ENCODE measurements around the gene GRID1.
"Not testable (repeated sequence)": the region's sequence is repeated elsewhere in the genome, so short reads cannot be mapped to it uniquely, and the experiment has no call there.

GRID1 gene

GRCh38 chr10:86135191-86135590 is 231.4 kb downstream of the GRID1 start:
- DNase-seq (ENCODE audit: low read depth) = no peak

DNA sequence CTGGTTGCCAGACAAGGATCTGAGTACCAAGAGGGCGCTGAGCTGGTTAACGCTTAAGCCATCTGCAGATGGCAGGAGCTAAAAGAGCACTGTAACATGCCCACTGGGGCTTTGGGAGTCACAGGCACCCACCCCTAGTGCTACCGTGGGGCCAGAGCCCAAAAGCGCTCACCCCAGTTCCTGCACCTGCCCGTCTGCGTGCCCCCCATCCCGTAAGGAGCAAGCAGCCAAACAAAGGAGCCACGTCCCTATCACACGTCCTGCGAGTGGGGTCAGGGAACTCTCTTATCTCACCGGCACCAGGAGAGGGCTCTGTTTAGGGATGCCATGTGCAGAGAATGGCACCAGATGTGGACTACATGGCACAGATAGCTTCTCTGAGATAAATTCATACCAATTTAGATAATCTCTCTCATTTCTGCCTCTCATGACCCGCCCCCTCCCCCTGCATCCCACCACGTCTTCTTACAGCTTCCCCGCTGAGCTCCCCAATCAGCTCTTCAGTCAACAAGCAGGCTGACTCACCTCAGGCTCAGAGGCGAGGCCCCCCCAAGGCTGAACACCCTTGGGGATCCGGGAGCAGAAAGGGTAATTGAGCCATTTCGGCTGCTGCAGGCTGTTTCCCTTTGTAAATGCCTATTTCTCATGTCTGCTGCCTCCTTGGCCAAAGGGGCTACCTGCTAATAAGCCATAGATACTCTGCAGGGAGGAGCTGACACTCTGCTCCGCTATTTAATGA is 235.7 kb downstream of the GRID1 start:
- DNase-seq (ENCODE audit: low read depth) = no peak

DNA sequence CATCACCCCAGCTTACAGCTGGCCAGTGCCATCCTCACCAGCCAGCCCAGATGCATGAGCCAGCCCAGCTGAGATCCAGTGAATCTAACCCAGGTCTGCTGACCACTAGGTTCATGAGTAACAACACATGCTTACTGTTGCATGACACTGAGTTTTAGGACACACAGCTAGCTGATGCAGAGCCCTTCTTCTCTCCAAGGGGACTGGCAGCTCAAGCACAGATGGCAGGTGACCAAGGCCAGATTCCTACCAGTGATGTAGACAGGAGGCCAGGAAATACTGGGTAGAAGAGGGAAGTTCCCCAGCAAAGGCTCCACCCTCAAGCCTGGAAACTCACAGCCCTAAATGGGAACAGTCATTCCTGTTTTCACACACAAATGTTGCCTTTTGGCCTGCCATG is 236.6 kb downstream of the GRID1 start:
- no peak for DNase-seq (ENCODE audit: low read depth)

GRCh38 chr10:86128360-86128759 is 238.2 kb downstream of the GRID1 start:
- DNase-seq (ENCODE audit: low read depth) = no peak

GRCh38 chr10:86127274-86127819 is 239.2 kb downstream of the GRID1 start:
- DNase-seq (ENCODE audit: low read depth) = no peak

GRCh38 chr10:86124734-86125133 is 241.9 kb downstream of the GRID1 start:
- no peak for DNase-seq (ENCODE audit: low read depth)

GRCh38 chr10:86123715-86124114 is 242.9 kb downstream of the GRID1 start:
- no peak for DNase-seq (ENCODE audit: low read depth)

GRCh38 chr10:86123304-86123703 is 243.3 kb downstream of the GRID1 start:
- DNase-seq (ENCODE audit: low read depth) = no peak

GRCh38 chr10:86122646-86123045 is 243.9 kb downstream of the GRID1 start:
- no peak for DNase-seq (ENCODE audit: low read depth)

- DNase-seq (ENCODE audit: low read depth) = no peak
These were observed 245.4 kb downstream of the GRID1 start for GRCh38 chr10:86121200-86121599.

DNA sequence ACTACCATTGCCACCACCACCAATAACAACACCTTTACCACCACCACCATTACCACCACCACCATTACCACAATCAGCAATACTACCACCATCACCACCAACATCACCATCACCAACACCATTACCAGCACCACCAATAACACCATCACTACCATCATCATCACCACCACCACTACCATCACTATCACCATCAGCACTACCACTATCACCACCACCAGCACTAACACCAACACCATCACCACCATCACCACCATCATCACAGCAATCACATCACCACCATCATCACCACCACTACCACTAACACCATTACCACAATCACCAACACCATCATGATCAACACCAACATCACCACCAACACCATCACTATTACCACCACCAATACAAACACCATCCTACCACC is 249.5 kb downstream of the GRID1 start:
- DNase-seq (ENCODE audit: low read depth) = no peak

GRCh38 chr10:86113983-86114382 is 252.6 kb downstream of the GRID1 start:
- DNase-seq (ENCODE audit: low read depth) = no peak

DNA sequence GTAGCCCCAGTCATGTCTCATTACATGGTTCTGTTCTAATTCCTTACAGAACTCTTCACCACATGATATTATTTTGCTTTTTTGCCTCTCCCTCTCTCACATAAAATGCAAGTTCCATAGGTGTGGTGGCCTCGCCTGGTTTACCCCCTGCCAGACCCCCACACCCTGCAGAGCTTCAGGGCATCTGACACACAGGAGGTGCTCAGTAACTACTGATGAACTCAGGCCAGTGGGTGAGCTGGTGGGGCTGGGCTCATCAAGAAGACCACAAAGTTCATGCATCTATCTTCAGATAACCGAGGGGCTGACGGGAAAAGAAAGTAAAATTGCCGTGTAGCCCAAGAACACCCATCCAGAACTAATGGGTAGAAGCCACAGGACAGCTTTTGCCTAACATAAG is 253.1 kb downstream of the GRID1 start:
- no peak for DNase-seq (ENCODE audit: low read depth)

- DNase-seq (ENCODE audit: low read depth) = no peak
These were observed 253.6 kb downstream of the GRID1 start for GRCh38 chr10:86113044-86113443.

DNA sequence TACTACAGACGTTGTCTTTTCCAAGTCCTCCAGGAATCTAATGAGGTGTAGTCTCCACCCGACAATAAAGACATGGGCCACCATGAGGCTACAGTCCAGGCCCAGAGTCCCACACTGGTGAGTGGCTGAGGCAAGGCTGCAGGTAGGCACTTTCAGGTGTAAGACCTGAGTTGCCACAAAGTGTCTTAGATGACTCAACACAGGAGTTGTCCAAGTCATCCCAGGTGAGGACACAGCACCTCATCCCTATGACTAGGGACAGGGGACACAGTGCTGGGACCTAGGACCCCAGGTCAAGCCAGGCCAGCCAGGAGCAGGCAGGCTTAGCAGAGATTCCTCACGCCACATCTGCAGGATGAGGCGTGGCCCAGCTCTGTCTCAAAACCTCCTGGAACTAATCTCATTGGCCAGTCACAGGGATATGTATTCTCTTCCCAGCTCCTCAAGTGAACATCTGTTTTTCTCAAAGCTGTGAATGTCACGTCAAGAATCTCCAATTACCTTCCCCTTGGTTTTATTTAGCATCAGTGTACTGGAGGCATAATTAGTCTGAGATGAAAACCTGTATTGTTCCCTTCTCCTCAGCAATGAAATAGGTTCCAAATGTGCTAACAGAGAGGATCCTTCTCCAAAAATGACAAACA is 254.6 kb downstream of the GRID1 start:
- DNase-seq (ENCODE audit: low read depth) = no peak

DNA sequence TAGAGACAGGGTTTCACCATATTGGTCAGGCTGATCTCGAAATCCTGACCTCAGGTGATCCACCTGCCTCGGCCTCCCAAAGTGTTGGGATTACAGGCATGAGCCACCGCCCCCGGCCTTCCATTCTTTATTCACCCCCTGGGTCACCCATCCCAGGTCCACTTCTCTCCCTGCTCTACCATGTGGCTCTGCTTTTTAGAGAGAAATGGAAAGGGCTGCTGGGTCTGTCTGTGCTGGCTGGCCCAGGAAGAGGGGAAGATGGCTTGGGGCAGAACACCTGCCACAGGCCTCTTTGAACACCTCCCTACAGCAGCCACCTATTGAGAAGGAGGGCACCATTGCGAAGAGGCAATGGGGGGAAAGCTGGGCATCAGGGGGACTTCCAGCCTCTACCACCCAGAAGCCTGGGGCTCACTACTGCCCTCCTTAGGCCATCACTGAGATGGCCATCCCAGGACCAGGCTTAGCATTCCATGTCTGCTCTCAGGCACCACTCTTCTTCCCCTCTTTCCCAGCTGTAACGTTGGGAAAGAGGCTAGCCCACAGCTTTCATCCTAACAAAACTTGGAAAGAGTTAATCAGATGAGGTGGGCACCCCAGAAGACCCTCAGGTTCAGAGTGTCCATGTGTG is 256.3 kb downstream of the GRID1 start:
- DNase-seq (ENCODE audit: low read depth) = no peak

GRCh38 chr10:86109421-86109820 is 257.2 kb downstream of the GRID1 start:
- DNase-seq (ENCODE audit: low read depth) = no peak

DNA sequence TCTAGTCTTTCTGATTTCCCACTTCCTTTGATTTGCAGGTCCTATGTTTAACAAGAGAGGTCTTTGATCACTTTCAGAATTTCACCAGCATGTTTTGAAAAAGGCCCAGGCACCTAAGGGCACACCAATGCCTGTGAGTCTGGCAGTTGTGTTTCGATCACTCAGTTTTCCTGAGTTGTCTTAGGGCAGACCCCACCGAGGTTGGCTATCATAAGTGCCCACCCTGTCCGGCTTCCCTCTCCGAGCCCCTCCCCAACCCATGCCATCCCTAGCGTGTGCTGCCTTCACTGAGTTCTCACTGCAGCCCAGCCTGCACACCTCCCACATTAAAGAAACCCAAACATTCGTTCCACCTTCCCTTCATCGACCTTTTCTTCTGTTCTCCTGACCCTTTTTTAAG is 257.9 kb downstream of the GRID1 start:
- DNase-seq (ENCODE audit: low read depth) = no peak

DNA sequence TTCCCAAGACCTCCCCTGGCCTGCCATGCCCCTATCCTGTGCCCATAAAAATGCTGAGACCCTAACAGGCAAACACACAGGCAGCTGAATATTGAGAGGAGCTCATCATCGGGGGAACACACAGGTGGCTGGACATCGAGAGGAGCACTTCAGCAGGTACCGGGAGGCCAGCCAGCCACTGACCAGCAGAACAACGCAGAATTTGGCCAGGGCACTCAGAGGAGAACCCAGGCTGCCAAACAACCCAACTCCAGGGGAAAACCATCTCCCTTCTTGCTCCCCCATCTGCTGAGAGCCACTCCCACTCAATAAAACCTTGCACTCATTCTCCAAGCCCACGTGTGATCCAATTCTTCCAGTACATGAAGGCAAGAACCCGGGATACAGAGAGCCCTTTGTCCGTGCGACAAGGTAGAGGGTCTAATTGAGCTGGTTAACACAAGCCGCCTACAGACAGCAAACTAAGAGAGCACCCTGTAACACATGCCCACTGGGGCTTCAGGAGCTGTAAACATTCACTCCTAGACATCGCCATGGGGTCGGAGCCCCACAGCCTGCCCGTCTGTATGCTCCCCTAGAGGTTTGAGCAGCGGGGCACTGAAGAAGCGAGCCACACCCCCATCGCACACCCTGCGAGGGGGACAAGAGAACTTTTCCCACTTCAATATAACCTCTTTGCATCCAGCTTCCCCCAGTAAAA is 258.8 kb downstream of the GRID1 start:
- DNase-seq (ENCODE audit: low read depth) = not testable (repeated sequence)

- DNase-seq (ENCODE audit: low read depth) = no peak
These were observed 259.5 kb downstream of the GRID1 start for GRCh38 chr10:86107131-86107530.

DNA sequence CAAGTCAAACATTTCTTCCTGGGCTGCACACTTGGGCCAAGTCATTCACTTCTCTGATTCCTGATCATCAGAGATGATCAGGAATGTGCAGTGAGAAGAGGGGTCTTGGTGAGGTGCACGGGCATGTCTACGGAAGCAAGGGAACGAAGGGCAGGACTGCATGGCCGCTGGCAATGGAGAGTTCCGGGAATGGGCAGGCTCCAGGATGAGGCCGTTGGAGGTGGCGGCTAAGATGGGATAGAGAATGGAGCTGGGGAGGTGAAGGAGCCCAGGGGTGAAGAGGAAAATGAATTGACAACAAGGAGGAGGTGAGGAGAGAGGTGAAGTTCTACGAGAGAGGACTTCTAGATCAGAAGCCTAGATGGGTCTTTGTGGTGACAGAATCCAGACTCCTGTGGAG is 260.0 kb downstream of the GRID1 start:
- no peak for DNase-seq (ENCODE audit: low read depth)

GRCh38 chr10:86105640-86106039 is 261.0 kb downstream of the GRID1 start:
- DNase-seq (ENCODE audit: low read depth) = no peak

GRCh38 chr10:86105181-86105580 is 261.4 kb downstream of the GRID1 start:
- DNase-seq (ENCODE audit: low read depth) = no peak

Data from stimulated activated CD8-positive, alpha-beta memory T cell treated with anti-CD3 and anti-CD28 coated beads, Interleukin-12 subunit alpha, Interleukin-12 subunit beta, amount 100 ng/mL, for 1 hour (primary cell).